Stimulated activated CD4-positive, alpha-beta T cell treated with anti-CD3 and anti-CD28 coated beads, Interleukin-1b, Interleukin-23, amount 100 ng/mL, for 48 hours (primary cell): ENCODE data around the gene ZNF135.

Source experiments
- DNase-seq: peaks from one replicate; pipeline ENCODE4 v3.0.0-alpha.2; 2020

ZNF135 gene

DNA sequence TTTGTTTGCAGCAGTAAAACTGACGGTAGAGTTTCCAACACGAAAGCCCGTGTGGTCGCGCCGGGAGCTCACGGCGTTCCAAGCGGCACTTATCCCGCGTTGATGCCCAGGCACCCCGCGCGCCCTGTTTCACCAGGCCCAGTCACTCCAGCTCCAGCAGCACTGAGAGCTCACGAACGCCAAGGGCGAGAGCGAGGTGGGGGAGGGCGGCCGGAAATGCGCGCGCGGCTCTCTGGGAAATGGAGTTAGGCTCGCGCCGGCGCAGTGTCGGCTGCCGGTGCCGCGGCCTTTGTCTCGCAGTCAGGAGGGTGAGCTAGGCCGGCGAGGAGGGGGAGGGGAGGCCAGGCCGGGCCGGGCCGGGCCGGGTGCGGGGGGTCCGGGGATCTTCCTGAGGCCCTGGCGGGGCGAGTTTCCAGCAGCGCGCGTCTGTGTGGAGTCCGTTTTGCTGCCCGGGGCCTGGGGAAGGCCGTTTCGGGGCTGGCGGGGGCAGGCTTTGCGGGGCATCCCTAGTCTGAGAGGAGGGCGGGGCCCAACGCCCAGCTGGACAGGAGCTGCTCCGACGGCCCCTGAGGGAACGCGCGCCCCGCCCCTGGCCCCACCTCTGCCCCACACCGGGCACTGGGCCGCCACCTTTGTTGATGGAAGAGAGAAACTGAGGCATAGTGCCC lies at the start of gene ZNF135:
Gene ZNF135, plus strand, starts transcription at position 280 of the 668 bp plus-strand sequence. CDS start 721 bp downstream, outside the sequence.
- DNase-seq, result peak; percentile 65

DNA sequence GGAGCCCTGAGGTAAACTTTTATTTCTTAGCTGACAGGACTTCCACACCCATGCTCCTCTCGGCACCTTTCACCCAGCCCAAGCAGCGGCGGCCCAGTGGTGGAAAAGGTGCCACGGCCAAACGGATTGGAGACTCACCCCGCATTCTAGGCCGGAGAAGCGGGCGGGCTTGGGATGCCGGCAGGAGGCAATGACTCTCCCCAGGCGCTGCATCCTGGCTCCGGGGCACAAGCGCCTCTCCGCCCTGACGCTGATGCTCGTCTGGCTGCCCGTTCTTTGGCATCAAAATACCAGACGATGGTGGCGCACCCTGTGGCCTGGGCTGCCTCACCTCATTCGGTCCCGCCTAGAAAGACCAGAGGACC lies 49.8 kb upstream of the ZNF135 start:
- DNase-seq, result no peak

GRCh38 chr19:58009666-58010301 lies 49.3 kb upstream of the ZNF135 start:
- DNase-seq, result peak; percentile 63

DNA sequence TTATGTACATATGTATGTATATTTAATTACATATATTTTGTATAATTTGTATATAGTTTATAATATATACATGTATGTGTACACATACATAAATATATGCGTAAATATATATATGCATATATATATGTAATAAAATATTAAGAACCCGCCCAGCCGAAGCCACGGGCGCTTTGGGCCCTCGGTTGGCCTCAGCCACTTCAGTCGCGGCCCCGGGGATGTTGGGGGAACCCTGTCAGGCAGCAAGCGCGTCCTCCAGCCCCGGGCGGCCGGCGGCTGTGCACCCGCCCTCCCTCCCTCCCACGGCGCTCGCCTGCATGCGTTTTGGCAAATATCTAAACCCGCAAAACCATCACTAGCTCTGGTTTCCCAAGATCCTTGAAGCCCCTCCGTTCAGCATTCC lies 48.6 kb upstream of the ZNF135 start:
- DNase-seq, result no peak

DNA sequence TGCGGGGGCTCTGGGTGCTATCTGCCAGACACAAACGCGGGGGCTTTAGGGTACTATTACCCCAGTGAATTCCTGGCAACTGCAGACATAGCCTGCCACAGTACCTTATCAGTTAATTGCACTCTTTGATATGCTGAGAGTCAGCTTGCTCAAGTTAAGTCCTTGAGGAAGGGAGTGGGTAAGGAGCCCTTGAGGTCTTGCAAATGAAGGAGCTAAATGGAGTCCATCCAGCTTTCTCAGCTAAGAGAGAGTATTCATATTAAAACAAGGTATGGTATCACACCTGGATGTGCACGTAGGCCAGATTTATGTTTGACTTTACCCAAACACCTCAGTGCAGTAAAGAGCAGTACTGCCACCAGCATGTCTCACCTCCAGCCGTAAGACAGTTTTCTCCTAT lies 44.9 kb upstream of the ZNF135 start:
- DNase-seq, result no peak

DNA sequence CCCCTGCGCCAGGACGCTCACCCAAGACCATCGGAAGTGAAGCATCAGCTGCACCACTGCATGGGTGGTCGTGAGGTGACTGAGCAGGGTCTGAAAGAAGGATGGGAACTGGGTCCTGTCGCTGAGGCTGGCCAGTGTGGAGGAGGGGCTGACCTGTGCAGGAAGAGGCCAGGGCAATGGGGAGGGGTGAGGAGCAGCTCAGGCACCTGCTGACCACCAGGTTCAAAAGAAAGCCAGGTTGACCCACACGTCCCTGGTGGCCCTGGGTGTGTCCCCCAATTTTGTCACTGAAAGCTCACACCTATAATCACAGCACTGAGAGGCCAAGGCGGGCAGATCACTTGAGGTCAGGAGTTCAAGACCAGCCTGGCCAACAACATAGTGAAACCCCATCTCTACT lies 39.0 kb upstream of the ZNF135 start:
- no peak for DNase-seq

DNA sequence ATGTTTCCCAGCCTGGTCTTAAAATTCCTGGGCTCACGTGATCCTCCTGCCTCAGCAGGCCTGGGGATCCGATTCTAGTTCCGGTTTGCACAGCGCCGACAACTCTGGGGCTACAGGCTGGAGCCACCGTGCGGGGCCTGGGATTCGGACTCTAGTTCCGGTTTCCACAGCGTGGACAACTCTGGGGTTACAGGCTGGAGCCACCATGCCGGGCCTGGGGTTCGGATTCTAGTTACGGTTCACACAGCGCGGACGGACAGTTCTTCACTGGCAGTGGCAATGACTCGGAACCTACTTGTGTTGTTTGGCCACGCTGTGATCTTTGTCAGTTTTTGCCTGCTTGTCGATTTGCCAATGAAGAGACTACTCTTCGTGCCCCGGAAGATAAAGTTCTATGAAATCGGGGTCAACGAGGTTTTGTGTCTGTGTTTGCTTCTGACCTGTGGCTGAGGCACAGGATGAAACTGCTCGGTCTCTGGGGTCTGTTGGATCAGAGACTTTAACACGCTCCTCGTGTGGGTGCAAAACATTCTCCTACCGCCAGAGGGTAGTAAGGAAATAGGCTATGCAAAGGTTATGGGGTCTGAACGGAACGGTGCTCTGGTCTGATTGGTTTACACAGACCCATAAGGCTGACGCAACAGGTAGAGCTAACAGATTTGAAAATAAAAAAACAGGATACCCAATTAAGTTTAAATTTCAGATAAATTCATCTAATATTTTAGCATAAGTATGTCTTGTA lies 37.4 kb upstream of the ZNF135 start:
- peak; percentile 30 for DNase-seq

DNA sequence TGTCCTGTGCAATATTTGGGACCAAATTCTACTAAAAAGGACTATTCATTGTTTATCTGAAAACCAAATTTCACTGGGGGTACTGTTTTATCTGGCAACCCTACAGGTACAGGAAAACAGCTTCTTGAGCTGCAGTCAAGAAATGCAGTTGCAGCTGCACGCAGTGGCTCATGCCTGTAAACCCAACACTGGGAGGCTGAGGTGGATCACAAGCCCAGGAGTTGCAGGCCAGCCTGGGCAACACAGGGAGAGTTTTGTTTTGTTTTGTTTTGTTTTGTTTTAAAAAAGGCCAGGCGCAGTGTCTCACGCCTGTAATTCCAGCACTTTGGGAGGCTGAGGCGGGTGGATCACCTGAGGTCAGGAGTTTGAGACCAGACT lies 36.8 kb upstream of the ZNF135 start:
- DNase-seq, result no peak

GRCh38 chr19:58024661-58025060 lies 34.4 kb upstream of the ZNF135 start:
- no peak for DNase-seq

DNA sequence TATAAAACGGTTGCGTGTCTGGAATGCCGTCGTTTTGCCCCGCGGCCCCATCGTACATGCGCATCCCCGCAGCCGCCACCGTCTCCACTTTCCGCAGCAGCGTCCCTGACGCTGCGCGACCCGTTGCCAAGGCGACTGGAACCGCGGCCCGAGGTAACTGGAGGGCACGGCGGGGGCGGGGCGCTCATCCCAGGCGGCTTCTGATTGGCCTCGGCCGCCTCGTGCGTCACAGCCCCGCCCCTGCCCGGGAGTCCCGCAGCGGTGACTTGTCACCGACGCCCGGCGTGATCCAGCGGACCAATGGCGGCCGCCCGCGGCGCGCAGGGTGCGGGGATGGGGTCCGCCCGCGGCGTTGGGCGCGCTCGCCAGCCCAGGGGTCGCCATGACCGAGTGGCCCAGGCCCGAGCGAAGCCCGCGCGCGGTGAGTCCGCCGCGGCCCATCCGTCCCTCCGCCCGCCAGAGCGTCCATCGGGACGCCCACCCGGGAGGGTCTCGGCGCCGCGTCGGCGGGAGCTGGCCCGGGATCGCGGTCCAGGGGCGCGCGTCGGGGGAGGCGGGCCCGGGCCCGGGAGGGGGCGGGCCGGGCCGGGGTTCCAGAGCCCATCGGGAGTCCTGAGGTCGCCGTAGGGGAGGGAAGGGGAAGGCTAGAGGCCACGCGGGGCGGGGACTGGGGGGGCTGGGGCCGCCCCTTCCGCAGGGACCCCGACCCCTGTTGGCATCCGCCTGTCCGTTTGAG lies 25.2 kb upstream of the ZNF135 start, which contains the start of gene ZSCAN1:
Gene ZSCAN1, plus strand, starts transcription at position 285 of the 736 bp plus-strand sequence. CDS start 3,812 bp downstream, outside the sequence.
- peak; percentile 54 for DNase-seq

- no peak for DNase-seq
Observed at GRCh38 chr19:58034477-58034793, 24.6 kb upstream of the ZNF135 start.

DNA sequence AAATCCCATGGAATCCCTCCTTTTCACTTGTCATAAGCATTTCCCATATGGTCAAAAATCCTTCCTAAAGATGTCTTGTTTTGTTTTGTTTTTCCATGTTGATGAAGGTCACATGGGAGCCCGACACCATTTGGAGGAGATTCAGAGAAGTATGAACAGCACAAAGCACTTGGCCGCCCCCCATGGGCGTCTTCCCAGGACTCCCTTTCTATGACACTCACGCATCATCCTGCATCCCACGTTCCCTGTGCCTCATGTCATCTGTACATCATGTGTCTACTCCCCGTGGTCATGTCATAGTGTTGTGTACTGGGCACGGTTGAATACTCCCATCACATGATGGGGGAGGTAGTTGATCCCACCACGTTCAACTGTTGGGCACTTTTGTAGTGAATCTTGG lies 23.2 kb upstream of the ZNF135 start:
- DNase-seq, result no peak

GRCh38 chr19:58037927-58038687 lies 21.0 kb upstream of the ZNF135 start:
- DNase-seq, result no peak

DNA sequence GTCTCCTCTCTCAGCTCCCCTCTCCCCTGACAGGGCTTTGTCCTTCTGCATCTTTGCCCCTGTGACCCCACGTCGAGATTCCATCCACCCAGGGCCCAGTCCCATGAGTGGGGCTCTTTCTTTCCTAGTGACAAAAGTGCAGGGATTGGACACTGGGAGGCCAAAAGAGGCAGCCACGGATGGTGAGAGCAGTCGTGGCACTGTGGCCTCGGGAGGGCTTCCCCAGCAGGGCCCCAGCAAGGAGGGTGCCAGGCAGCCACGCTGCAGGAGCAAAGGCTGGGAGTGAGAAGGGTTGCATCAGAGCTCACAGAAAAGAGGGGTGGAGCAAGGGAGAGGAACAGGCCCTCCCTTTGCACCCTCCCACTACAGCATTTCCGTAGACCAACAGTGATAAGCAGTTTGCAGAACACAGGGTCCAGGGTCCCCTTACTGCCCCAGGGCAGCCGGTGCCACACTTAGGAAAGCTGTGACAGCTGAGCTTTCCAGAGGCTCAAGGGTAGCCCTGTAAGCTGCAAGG lies 20.3 kb upstream of the ZNF135 start:
- no peak for DNase-seq

DNA sequence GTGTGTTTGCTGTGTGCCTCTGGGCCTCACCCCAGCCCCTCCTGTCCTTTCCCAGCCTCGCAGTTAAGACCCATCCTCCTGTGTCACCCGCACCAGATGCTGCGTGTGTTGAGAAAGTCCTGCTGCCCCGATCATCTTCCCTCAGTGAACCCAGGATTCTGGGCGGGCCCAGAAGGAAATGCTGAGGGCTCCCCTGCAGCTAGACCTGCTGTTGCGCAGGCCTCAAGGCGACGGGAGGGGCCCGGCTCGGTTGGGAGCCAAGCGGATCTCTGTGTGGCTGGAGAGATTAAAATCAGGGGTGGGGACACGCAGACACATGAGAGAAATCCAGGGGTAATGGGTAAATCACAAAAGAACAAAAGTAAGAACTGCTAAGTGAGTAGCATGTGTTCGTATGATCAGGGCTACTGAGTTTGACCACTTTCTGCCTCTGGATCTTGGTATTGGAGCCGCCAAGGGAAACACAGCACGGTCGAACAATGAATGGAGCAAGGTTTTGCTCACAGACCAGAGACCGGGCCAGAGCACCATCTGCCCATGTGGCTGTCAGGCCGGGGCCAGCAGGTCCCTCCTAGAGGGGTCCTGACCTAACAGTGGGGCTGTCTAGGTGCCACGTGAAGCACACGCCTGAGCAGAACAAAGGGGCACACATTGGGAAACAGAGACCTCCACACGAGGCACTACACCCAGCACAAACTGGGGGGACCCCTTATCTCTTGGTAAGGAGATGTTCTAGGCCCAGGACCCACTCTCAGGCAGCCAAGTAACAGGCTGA lies 18.1 kb upstream of the ZNF135 start:
- DNase-seq, result no peak

DNA sequence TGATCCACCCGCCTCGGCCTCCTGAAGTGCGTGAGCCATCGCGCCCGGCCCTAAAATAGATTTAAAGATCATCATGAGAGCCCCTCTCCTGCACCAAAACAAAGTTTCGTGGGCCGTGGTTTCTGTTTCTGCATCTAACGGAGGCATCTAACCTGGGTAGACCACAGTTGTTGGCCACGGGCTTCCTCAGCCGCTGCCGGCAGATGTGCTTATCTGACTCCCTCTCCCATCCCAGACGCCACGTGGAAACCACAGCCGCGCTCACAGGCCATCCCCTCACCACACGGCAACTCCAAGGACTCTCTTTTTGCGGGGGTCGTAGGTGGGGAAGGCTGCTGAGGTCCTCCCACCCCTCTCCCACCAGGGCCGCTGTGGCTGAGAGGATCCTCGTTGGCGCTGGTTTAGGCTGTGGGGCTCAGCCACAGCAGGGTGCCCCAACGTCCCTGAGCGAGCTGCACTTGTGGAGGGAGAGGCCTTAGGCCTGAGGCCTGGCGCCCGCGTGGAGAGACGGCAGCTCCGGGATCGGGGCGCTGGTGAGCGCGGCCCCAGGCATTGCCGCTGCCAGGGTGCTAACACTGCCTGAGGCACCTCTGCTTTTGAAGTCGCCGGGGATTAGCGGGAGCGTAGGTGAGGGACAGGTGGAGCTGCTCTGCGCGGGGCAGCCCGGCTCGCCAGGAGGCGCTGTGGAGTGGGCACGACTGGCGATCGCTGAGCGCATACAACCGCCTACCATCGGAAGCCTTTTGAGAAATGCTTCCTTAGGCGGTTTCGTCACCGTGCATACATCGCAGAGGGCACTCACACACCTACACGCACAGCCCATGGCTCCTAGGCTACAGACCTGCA lies 16.4 kb upstream of the ZNF135 start:
- no peak for DNase-seq

DNA sequence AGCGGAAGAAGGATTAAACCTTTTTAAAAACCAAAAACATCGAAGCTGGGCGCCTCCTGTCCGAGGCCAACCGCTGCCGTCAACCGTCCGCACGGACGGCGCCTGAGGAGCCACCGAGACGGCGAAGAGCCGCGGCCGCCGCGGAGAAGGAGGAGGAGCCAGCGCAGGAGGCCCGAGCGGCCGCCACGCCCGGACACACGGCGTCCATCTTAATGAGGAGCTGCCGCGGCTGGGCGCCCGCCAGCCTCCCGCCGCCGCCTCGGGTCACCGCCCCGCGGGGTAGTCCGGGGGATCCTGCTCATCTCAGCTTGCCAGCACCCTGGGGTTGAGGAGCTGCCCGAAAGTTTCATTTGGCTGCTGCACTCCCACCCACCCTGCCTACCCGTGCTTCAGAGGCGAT lies 14.7 kb upstream of the ZNF135 start:
- DNase-seq, result no peak

GRCh38 chr19:58044886-58045285 lies 14.2 kb upstream of the ZNF135 start:
- no peak for DNase-seq

DNA sequence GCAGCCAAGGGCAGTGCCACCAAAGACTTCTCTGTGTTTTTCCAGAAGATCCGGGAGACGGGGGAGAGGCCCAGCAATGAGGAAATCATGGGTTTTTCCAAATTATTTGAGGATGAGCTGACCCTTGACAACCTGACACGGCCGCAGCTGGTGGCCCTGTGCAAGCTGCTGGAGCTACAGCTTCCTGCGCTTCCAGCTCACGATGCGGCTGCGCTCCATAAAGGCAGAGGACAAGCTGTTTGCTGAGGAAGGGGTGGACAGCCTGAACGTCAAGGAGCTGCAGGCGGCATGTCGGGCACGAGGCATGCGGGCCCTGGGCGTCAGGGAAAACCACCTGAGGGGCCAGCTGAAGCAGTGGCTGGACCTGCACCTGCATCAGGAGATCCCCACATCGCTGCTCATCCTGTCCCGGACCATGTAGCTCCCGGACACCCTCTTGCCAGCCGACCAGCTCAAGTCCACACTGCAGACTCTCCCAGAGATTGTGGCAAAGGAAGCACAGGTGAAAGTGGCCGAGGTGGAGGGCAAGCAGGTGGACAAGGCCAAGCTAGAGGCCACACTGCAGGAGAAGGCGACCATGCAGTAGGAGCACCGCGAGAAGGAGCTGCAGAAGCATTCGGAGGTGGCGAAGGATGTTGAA lies 13.6 kb upstream of the ZNF135 start:
- no peak for DNase-seq

GRCh38 chr19:58046856-58047255 lies 12.2 kb upstream of the ZNF135 start:
- no peak for DNase-seq
